Neural cell (in vitro differentiated cells): ENCODE measurements around the gene CTNNA2. TPM values are rescaled to one million over a fixed set of nuclear protein-coding genes. Genes with fewer than 3 reads are reported as not detected.

Experiments
- H2AFZ ChIP-seq: fragments of 200-600, 300-800 bp; sonication (generic), shearing (Covaris generic); 2 replicates; pipeline ENCODE4 v1.6.0; 2014; ENCODE audit warnings: low read depth, mild to moderate bottlenecking, antibody characterized with exemption, low read length, moderate library complexity
- H3F3A ChIP-seq: fragments of 200-600 bp; shearing (Covaris generic); 2 replicates; pipeline ENCODE4 v1.6.1; 2016; ENCODE audit warnings: mild to moderate bottlenecking, moderate library complexity, mixed read lengths, antibody characterized with exemption, low read length; ENCODE audit not compliant: insufficient read depth, poor library complexity, severe bottlenecking
- H3K27ac ChIP-seq: fragments of 200-600, 300-800 bp; sonication (generic), shearing (Covaris generic); 2 replicates; pipeline ENCODE4 v1.5.1; 2014; ENCODE audit warnings: mild to moderate bottlenecking, low read length, moderate library complexity
- H3K27me3 ChIP-seq: fragments of 300-800, 200-600 bp; sonication (generic), shearing (Covaris generic); 2 replicates; pipeline ENCODE4 v1.6.0; 2014; ENCODE audit warnings: mild to moderate bottlenecking, low read depth, low read length, moderate library complexity; ENCODE audit not compliant: insufficient read depth
- H3K36me3 ChIP-seq: fragments of 300-800, 200-600 bp; sonication (generic), shearing (Covaris generic); 2 replicates; pipeline ENCODE4 v1.5.1; 2014; ENCODE audit warnings: mild to moderate bottlenecking, antibody characterized with exemption, low read length, moderate library complexity; ENCODE audit not compliant: insufficient read depth
- H3K4me2 ChIP-seq: fragments of 300-800, 200-600 bp; sonication (generic), shearing (Covaris generic); 2 replicates; pipeline ENCODE4 v1.6.0; 2014; ENCODE audit warnings: mild to moderate bottlenecking, low read length
- H3K4me3 ChIP-seq: fragments of 300-800, 200-600 bp; sonication (generic), shearing (Covaris generic); 2 replicates; pipeline ENCODE4 v1.5.1; 2014; ENCODE audit warnings: mild to moderate bottlenecking, low read length, moderate library complexity
- H3K79me2 ChIP-seq: fragments of 200-600 bp; shearing (Covaris generic); replicated peaks from 2 replicates; pipeline ENCODE4 v1.6.0; 2014; ENCODE audit warnings: mild to moderate bottlenecking, low read length, moderate library complexity; ENCODE audit not compliant: insufficient read depth
- H3K9ac ChIP-seq: fragments of 300-800, 200-600 bp; sonication (generic), shearing (Covaris generic); 2 replicates; pipeline ENCODE4 v1.6.1; 2016; ENCODE audit warnings: mild to moderate bottlenecking, low read length, mixed read lengths
- H3K9me2 ChIP-seq: fragments of 200-600 bp; shearing (Covaris generic); 2 replicates; pipeline ENCODE4 v1.6.1; 2016; ENCODE audit warnings: mild to moderate bottlenecking, low read length, mixed read lengths; ENCODE audit not compliant: insufficient read depth
- H3K9me3 ChIP-seq: fragments of 200-600, 300-800 bp; sonication (generic), shearing (Covaris generic); 2 replicates; pipeline ENCODE4 v1.6.1; 2016; ENCODE audit warnings: mild to moderate bottlenecking, mixed run types, low read length, moderate library complexity, mixed read lengths
- H4K20me1 ChIP-seq: fragments of 200-600 bp; shearing (Covaris generic); 2 replicates; pipeline ENCODE4 v1.6.1; 2016; ENCODE audit warnings: mild to moderate bottlenecking, mixed run types; ENCODE audit not compliant: insufficient read depth
- EP300 ChIP-seq: fragments of 450-650 bp; conservative IDR thresholded peaks from 2 replicates; pipeline ENCODE4 v1.6.1; 2014; ENCODE audit warnings: antibody characterized with exemption, mild to moderate bottlenecking, moderate library complexity; ENCODE audit not compliant: poor library complexity, severe bottlenecking
- EZH2 ChIP-seq: fragments of 200-600, 300-800 bp; shearing (Covaris generic), sonication (generic); IDR thresholded peaks from 2 replicates; pipeline ENCODE4 v1.6.1; 2014; ENCODE audit warnings: antibody characterized with exemption, low read length, borderline replicate concordance, mild to moderate bottlenecking; ENCODE audit not compliant: insufficient read depth, poor library complexity, severe bottlenecking
- MXI1 ChIP-seq: fragments of 450-650 bp; conservative IDR thresholded peaks from 2 replicates; pipeline ENCODE4 v1.6.1; 2014; ENCODE audit warnings: antibody characterized with exemption, mild to moderate bottlenecking; ENCODE audit not compliant: poor library complexity, severe bottlenecking
- POLR2AphosphoS5 ChIP-seq: IDR thresholded peaks from 2 replicates; pipeline ENCODE4 v1.6.1; 2012
- RAD21 ChIP-seq: fragments of 450-650 bp; conservative IDR thresholded peaks from 2 replicates; pipeline ENCODE4 v1.6.1; 2014; ENCODE audit warnings: antibody characterized with exemption, mild to moderate bottlenecking, moderate library complexity
- SMC3 ChIP-seq: fragments of 450-650 bp; conservative IDR thresholded peaks from 2 replicates; pipeline ENCODE4 v1.6.1; 2014; ENCODE audit warnings: antibody characterized with exemption, mild to moderate bottlenecking, moderate library complexity; ENCODE audit not compliant: poor library complexity
- TAF1 ChIP-seq: IDR thresholded peaks from 2 replicates; pipeline ENCODE4 v1.6.1; 2012; ENCODE audit warnings: low read depth
- polyA plus RNA-seq: library from polyadenylated mRNA; depleted of rRNA; stranded (reverse); fragments of >200 nt; gene quantifications from 2 replicates; pipeline ENCODE4 v1.2.3, GENCODE V29; 2014
- TF ChIP-seq, protein P1 (sequence below): fragments of 450-650 bp; IDR thresholded peaks from 2 replicates; pipeline ENCODE4 v1.5.1; 2014; ENCODE audit warnings: antibody characterized with exemption, mild to moderate bottlenecking, moderate library complexity; ENCODE audit not compliant: poor library complexity, severe bottlenecking
- TF ChIP-seq, protein P2 (sequence below): IDR thresholded peaks from 2 replicates; pipeline ENCODE4 v1.6.1; 2012; ENCODE audit warnings: borderline replicate concordance

CTNNA2 gene
- polyA plus RNA-seq, 1 donor from 2014 or later: 194 TPM

DNA sequence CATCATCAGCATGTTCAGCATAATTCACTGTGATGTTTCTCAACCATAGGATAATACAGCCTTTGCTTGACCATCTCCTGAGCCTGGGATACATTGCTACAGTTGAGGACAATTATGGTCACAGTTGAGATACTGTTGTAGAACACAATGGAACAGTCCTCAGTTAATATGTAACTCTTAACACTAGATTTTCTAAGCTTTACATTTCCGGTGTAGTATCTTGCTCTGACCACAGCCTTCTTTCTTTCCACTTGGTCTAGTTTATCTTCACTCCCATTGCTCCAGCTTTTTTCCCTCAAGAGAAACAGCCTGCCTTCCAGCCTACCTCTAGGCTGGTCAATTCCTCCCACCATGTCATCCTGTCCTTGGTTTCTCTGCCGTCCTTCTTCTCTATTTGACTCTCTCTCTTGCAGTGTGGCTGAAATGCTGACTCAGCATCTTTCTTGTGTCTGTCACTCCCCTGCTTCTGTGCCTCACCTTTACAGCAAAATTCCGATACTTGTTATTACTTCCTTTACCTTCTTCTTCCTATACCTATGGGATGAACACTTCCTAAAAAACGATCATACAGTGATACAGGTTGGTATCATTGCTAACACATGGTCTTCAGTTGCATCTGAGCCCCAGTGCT is 80.5 kb downstream of the CTNNA2 start:
- Histone ChIP-seq H2AFZ (no peak overlapping the region), H3F3A (no peaks in the 10 kb centered on the region), H3K4me3 (no peak overlapping the region), H3K27me3 (no peaks in the 10 kb centered on the region), H3K4me2 (no peak overlapping the region), H4K20me1 (no peaks in the 10 kb centered on the region), H3K9ac (no peak overlapping the region), H3K9me2 (no peaks in the 10 kb centered on the region), H3K27ac (no peak overlapping the region), H3K9me3 (no peaks in the 10 kb centered on the region), H3K36me3 (no peaks in the 10 kb centered on the region), H3K79me2 (no peaks in the 10 kb centered on the region)
- TF ChIP-seq, protein P1, sequence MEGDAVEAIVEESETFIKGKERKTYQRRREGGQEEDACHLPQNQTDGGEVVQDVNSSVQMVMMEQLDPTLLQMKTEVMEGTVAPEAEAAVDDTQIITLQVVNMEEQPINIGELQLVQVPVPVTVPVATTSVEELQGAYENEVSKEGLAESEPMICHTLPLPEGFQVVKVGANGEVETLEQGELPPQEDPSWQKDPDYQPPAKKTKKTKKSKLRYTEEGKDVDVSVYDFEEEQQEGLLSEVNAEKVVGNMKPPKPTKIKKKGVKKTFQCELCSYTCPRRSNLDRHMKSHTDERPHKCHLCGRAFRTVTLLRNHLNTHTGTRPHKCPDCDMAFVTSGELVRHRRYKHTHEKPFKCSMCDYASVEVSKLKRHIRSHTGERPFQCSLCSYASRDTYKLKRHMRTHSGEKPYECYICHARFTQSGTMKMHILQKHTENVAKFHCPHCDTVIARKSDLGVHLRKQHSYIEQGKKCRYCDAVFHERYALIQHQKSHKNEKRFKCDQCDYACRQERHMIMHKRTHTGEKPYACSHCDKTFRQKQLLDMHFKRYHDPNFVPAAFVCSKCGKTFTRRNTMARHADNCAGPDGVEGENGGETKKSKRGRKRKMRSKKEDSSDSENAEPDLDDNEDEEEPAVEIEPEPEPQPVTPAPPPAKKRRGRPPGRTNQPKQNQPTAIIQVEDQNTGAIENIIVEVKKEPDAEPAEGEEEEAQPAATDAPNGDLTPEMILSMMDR: no peak
- TF ChIP-seq MXI1: no peak
- no peak for TF ChIP-seq POLR2AphosphoS5
- TF ChIP-seq, protein P2, sequence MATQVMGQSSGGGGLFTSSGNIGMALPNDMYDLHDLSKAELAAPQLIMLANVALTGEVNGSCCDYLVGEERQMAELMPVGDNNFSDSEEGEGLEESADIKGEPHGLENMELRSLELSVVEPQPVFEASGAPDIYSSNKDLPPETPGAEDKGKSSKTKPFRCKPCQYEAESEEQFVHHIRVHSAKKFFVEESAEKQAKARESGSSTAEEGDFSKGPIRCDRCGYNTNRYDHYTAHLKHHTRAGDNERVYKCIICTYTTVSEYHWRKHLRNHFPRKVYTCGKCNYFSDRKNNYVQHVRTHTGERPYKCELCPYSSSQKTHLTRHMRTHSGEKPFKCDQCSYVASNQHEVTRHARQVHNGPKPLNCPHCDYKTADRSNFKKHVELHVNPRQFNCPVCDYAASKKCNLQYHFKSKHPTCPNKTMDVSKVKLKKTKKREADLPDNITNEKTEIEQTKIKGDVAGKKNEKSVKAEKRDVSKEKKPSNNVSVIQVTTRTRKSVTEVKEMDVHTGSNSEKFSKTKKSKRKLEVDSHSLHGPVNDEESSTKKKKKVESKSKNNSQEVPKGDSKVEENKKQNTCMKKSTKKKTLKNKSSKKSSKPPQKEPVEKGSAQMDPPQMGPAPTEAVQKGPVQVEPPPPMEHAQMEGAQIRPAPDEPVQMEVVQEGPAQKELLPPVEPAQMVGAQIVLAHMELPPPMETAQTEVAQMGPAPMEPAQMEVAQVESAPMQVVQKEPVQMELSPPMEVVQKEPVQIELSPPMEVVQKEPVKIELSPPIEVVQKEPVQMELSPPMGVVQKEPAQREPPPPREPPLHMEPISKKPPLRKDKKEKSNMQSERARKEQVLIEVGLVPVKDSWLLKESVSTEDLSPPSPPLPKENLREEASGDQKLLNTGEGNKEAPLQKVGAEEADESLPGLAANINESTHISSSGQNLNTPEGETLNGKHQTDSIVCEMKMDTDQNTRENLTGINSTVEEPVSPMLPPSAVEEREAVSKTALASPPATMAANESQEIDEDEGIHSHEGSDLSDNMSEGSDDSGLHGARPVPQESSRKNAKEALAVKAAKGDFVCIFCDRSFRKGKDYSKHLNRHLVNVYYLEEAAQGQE: no peak
- TF ChIP-seq EP300: no peak
- TF ChIP-seq EZH2: no peak
- no peak for TF ChIP-seq SMC3
- TF ChIP-seq RAD21: no peak
- TF ChIP-seq TAF1: no peak

DNA sequence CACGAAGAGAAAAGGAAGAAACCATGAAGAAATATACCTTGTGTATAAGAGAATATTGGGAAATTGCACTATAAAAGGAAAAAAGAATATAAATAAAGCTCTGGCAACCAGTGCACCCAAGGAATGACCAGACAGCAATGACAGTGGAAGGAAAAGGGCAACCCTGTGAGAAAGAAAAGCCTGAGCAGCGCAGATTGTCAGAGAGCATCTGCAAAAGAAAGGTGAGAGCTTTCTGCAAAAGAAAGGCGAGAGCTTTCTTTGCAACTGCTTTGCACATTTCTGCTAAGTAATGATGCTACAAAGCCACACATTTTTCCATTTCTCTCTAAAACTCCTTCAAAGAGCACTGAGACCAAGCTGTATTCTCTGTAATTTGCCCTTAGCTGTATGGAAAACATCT is 83.6 kb downstream of the CTNNA2 start:
- H3K27ac ChIP-seq: no peak overlapping the region
- H4K20me1 ChIP-seq: no peaks in the 10 kb centered on the region
- no peaks in the 10 kb centered on the region for H3K27me3 ChIP-seq
- H3K79me2 ChIP-seq: no peaks in the 10 kb centered on the region
- no peak overlapping the region for H3K4me2 ChIP-seq
- no peaks in the 10 kb centered on the region for H3K36me3 ChIP-seq
- no peaks in the 10 kb centered on the region for H3F3A ChIP-seq
- TF ChIP-seq EP300 (no peak), MXI1 (no peak), EZH2 (no peak), POLR2AphosphoS5 (no peak), SMC3 (no peak), RAD21 (no peak), TAF1 (no peak)
- TF ChIP-seq, protein P1: no peak
- TF ChIP-seq, protein P2: no peak
- no peak overlapping the region for H3K4me3 ChIP-seq
- no peaks in the 10 kb centered on the region for H3K9me3 ChIP-seq
- H3K9me2 ChIP-seq: no peaks in the 10 kb centered on the region
- no peak overlapping the region for H3K9ac ChIP-seq
- no peak overlapping the region for H2AFZ ChIP-seq
